ENCODE measurements around the gene GJB4. TPM values are rescaled to one million over a fixed set of nuclear protein-coding genes. Genes with fewer than 3 reads are reported as not detected.
A peak's percentile ranks its signal among the peaks of the same experiment; 100 is the strongest.

The GJB4 gene
- total and polyA plus RNA-seq, 2 experiments from 2014 or later, result not detected

GRCh38 chr1:34787461-34788420 is 28.2 kb downstream of the GJB4 start:
- DNase-seq (ENCODE audit: low read depth in 1 of 2, low spot score in 1 of 2), result peak in 1 of 2 donors; percentile 42
- no peaks in the 10 kb centered on the region for H3K4me1 ChIP-seq (ENCODE audit: low read depth)
- H3K9me3 ChIP-seq (ENCODE audit: low read depth), result no peaks in the 10 kb centered on the region
- no peak for TF ChIP-seq CTCF (IDR thresholded peaks at IDR 0.05; ENCODE audit: low read depth, low read length)
- H3K36me3 ChIP-seq, result no peaks in the 10 kb centered on the region
- H3K27me3 ChIP-seq, result peaks cover 40% of the 10 kb centered on the region
- H3K4me3 ChIP-seq, result no peak overlapping the region
- H3K27ac ChIP-seq, result no peak overlapping the region

GRCh38 chr1:34790985-34791384 is 31.4 kb downstream of the GJB4 start:
- no peaks in the 10 kb centered on the region for H3K36me3 ChIP-seq
- DNase-seq (ENCODE audit: low read depth in 1 of 2, low spot score in 1 of 2), result no peak
- no peak for TF ChIP-seq CTCF (IDR thresholded peaks at IDR 0.05; ENCODE audit: low read depth, low read length)
- no peak overlapping the region for H3K27ac ChIP-seq
- H3K27me3 ChIP-seq, result peaks cover 27% of the 10 kb centered on the region
- no peak overlapping the region for H3K4me3 ChIP-seq
- no peaks in the 10 kb centered on the region for H3K4me1 ChIP-seq (ENCODE audit: low read depth)
- no peaks in the 10 kb centered on the region for H3K9me3 ChIP-seq (ENCODE audit: low read depth)

DNA sequence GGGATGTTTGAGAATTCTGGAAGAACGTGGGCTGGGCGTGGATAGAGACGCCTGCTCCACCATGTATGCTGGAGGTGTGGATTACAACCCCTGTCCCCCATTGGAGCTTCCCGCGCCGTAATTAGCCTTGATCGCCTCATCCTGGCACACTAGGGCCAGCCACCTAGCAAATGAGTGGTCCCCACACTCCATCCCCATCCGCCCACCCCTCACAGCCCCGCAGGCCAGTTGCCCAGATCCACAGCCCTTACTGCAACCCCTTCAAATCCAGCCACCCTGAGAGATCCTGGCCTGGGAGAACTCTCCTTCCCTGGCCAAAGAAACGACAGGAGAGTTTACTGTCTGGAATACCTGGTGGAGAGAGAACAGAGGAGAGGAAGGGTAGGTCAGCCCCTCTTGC is 32.9 kb downstream of the GJB4 start:
- no peak for DNase-seq (ENCODE audit: low read depth in 1 of 2, low spot score in 1 of 2)
- TF ChIP-seq CTCF (IDR thresholded peaks at IDR 0.05; ENCODE audit: low read depth, low read length), result no peak
- Histone ChIP-seq H3K4me3 (no peak overlapping the region), H3K9me3 (ENCODE audit: low read depth) (no peaks in the 10 kb centered on the region), H3K4me1 (ENCODE audit: low read depth) (no peaks in the 10 kb centered on the region), H3K36me3 (no peaks in the 10 kb centered on the region), H3K27me3 (peaks cover 25% of the 10 kb centered on the region), H3K27ac (no peak overlapping the region)

DNA sequence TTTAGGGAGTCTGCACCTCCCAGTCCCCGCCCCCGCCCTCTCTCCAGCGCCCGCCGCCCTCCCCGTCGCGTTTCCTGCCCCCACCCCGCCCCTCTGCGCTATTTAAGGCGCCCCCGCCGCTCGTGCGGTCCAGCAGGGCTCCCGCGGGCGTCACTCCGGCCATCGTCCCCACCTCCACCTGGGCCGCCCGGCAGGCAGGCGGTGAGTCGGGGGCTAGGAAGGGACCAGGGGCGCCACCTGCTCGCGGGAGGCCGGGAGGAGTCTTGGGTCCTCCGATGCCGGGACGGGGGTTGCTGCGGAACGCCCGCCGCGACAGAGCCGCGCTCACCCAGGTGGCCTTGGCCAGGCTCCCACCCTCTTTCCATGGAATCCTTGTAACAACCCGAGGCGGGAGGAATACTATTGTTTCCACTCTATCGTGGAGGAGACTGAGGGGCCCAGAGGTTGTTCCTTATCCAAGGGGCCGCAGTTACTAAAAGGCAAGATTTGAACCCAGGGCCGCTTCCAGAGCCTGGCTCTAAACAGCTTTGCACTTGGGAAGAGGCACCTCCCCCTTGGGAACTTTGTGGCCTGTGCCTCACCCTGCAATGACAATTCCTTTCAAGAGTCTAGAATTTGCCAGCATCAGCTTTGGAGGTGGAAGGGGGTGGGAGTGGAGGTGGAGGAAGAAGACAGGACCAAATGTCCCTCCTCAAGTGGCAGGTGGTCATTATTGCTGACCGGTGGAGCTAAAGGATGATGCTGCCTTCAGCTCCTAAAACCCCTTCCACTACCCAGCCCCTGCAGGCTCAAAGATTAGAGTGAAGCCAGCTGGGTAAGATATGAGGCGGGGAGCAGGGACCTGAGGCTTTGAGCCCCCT is 33.6 kb downstream of the GJB4 start, which contains the start of gene GJA4:
Gene GJA4 (plus strand): TSS at position 132 of the 860 bp plus-strand sequence. CDS start 1,215 bp downstream, outside the sequence.
- Histone ChIP-seq H3K9me3 (ENCODE audit: low read depth) (no peaks in the 10 kb centered on the region), H3K27ac (no peak within 1 kb of the TSS), H3K4me1 (ENCODE audit: low read depth) (no peaks in the 10 kb centered on the region), H3K36me3 (no peaks in the 10 kb centered on the region), H3K27me3 (peaks cover 25% of the 10 kb centered on the region), H3K4me3 (no peak within 1 kb of the TSS)
- TF ChIP-seq CTCF (IDR thresholded peaks at IDR 0.05; ENCODE audit: low read depth, low read length), result no peak
- no peak for DNase-seq (ENCODE audit: low read depth in 1 of 2, low spot score in 1 of 2)

GRCh38 chr1:34794001-34794789 is 34.7 kb downstream of the GJB4 start:
- H3K27ac ChIP-seq, result no peak overlapping the region
- H3K4me3 ChIP-seq, result no peak overlapping the region
- H3K36me3 ChIP-seq, result no peaks in the 10 kb centered on the region
- TF ChIP-seq CTCF (IDR thresholded peaks at IDR 0.05; ENCODE audit: low read depth, low read length), result no peak
- no peaks in the 10 kb centered on the region for H3K4me1 ChIP-seq (ENCODE audit: low read depth)
- peaks cover 25% of the 10 kb centered on the region for H3K27me3 ChIP-seq
- H3K9me3 ChIP-seq (ENCODE audit: low read depth), result no peaks in the 10 kb centered on the region
- DNase-seq (ENCODE audit: low read depth in 1 of 2, low spot score in 1 of 2), result no peak
